ENCODE measurements around the gene PDZRN4.

PDZRN4 gene

GRCh38 chr12:41466300-41466699 lies 278.2 kb downstream of the PDZRN4 start:
- H3K36me3 Mint-ChIP-seq = no peaks in the 10 kb centered on the region
- no peak overlapping the region for H3K4me3 Mint-ChIP-seq
- DNase-seq (ENCODE audit: low spot score in 2 of 2) = no peak
- no peaks in the 10 kb centered on the region for H3K9me3 Mint-ChIP-seq
- H3K4me1 Mint-ChIP-seq = no peaks in the 10 kb centered on the region
- no peak overlapping the region for H3K27ac Mint-ChIP-seq
- no peak for ATAC-seq

- Mint-ChIP-seq H3K36me3 (no peaks in the 10 kb centered on the region), H3K9me3 (no peaks in the 10 kb centered on the region), H3K27ac (no peak overlapping the region), H3K4me3 (no peak overlapping the region), H3K4me1 (no peaks in the 10 kb centered on the region)
- no peak for DNase-seq (ENCODE audit: low spot score in 2 of 2)
- ATAC-seq = no peak
Measured at GRCh38 chr12:41466802-41467201, 278.7 kb downstream of the PDZRN4 start.

GRCh38 chr12:41467591-41468325 lies 279.6 kb downstream of the PDZRN4 start:
- Mint-ChIP-seq H3K4me1 (no peaks in the 10 kb centered on the region), H3K36me3 (no peaks in the 10 kb centered on the region), H3K27ac (no peak overlapping the region), H3K4me3 (no peak overlapping the region), H3K9me3 (no peaks in the 10 kb centered on the region)
- DNase-seq (ENCODE audit: low spot score in 2 of 2) (no peak), ATAC-seq (no peak)

DNA sequence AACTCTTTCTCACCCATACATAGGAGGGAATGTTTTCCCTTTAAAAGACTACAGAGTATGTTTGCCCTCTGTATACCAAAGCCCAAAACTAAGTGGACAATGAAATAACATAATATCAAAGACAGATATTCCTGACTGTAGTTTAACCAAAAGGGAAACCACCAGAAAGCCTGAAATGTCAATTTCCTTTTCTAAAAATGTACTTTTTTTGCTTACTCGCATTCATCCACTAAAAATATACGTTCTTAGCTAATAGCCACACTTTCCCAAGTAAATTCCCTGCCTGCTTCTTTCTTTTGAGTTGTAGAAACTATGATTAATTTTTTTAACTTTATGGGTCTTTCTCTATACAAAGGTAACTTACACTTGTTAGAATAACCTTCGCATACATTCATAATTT lies 280.2 kb downstream of the PDZRN4 start:
- ATAC-seq (no peak), DNase-seq (ENCODE audit: low spot score in 2 of 2) (no peak)
- Mint-ChIP-seq H3K4me1 (no peaks in the 10 kb centered on the region), H3K4me3 (no peak overlapping the region), H3K36me3 (no peaks in the 10 kb centered on the region), H3K27ac (no peak overlapping the region), H3K9me3 (no peaks in the 10 kb centered on the region)

- no peak overlapping the region for H3K4me3 Mint-ChIP-seq
- ATAC-seq (no peak), DNase-seq (ENCODE audit: low spot score in 2 of 2) (no peak)
- no peak overlapping the region for H3K27ac Mint-ChIP-seq
- H3K4me1 Mint-ChIP-seq = no peaks in the 10 kb centered on the region
- no peaks in the 10 kb centered on the region for H3K36me3 Mint-ChIP-seq
- H3K9me3 Mint-ChIP-seq = no peaks in the 10 kb centered on the region
Measured at GRCh38 chr12:41468756-41469155, 280.6 kb downstream of the PDZRN4 start.

- Mint-ChIP-seq H3K27ac (no peak overlapping the region), H3K36me3 (no peaks in the 10 kb centered on the region), H3K4me1 (no peaks in the 10 kb centered on the region), H3K4me3 (no peak overlapping the region), H3K9me3 (no peaks in the 10 kb centered on the region)
- ATAC-seq (no peak), DNase-seq (ENCODE audit: low spot score in 2 of 2) (no peak)
Measured at GRCh38 chr12:41473441-41473840, 285.3 kb downstream of the PDZRN4 start.

GRCh38 chr12:41474001-41474400 lies 285.9 kb downstream of the PDZRN4 start:
- Mint-ChIP-seq H3K36me3 (no peaks in the 10 kb centered on the region), H3K27ac (no peak overlapping the region), H3K4me1 (no peaks in the 10 kb centered on the region), H3K9me3 (no peaks in the 10 kb centered on the region), H3K4me3 (no peak overlapping the region)
- DNase-seq (ENCODE audit: low spot score in 2 of 2) (no peak), ATAC-seq (no peak)

- no peak for ATAC-seq
- H3K9me3 Mint-ChIP-seq = peaks cover 3% of the 10 kb centered on the region
Measured at GRCh38 chr12:41476499-41477439, 288.6 kb downstream of the PDZRN4 start.

GRCh38 chr12:41479426-41479825 lies 291.3 kb downstream of the PDZRN4 start:
- Mint-ChIP-seq H3K9me3 (peaks cover 3% of the 10 kb centered on the region), H3K36me3 (no peaks in the 10 kb centered on the region), H3K4me3 (no peak overlapping the region), H3K4me1 (no peaks in the 10 kb centered on the region), H3K27ac (no peak overlapping the region)
- ATAC-seq (no peak), DNase-seq (ENCODE audit: low spot score in 2 of 2) (no peak)

More at GRCh38 chr12:41476499-41477439, 288.6 kb downstream of the PDZRN4 start:
- H3K36me3 Mint-ChIP-seq = no peaks in the 10 kb centered on the region
- no peak for DNase-seq (ENCODE audit: low spot score in 2 of 2)
- H3K4me3 Mint-ChIP-seq = no peak overlapping the region
- H3K27ac Mint-ChIP-seq = no peak overlapping the region
- no peaks in the 10 kb centered on the region for H3K4me1 Mint-ChIP-seq

GRCh38 chr12:41485203-41485602 lies 297.1 kb downstream of the PDZRN4 start:
- no peak for DNase-seq (ENCODE audit: low spot score in 2 of 2)
- ATAC-seq = no peak
- no peaks in the 10 kb centered on the region for H3K36me3 Mint-ChIP-seq
- peaks cover 3% of the 10 kb centered on the region for H3K9me3 Mint-ChIP-seq
- no peak overlapping the region for H3K4me3 Mint-ChIP-seq
- no peaks in the 10 kb centered on the region for H3K4me1 Mint-ChIP-seq
- H3K27ac Mint-ChIP-seq = no peak overlapping the region

GRCh38 chr12:41486718-41487117 lies 298.6 kb downstream of the PDZRN4 start:
- Mint-ChIP-seq H3K9me3 (no peaks in the 10 kb centered on the region), H3K36me3 (no peaks in the 10 kb centered on the region), H3K4me3 (no peak overlapping the region), H3K4me1 (no peaks in the 10 kb centered on the region), H3K27ac (no peak overlapping the region)
- no peak for ATAC-seq
- DNase-seq (ENCODE audit: low spot score in 2 of 2) = no peak

- peak; percentile 34 for ATAC-seq
Measured at GRCh38 chr12:41496009-41496408, 307.9 kb downstream of the PDZRN4 start.

DNA sequence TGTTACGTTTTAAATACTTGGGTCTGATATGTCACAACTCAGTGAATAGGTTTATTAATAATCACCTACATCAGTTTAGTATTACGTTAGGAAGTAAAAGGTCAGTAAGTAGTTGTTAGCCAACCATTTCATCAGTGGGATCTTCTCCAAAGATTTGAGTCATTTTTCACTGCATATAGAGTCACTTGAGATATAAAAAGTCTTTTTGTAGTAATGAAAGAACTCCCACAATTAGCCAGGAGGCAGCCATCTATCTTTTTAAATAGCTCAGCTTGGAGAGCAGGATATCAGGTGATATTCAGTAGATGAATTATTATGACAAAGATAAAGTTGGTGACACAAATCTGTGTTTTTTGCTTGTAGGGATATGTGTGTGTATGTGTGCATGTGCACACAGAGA lies 309.3 kb downstream of the PDZRN4 start:
- Mint-ChIP-seq H3K27ac (no peak overlapping the region), H3K4me1 (no peaks in the 10 kb centered on the region), H3K4me3 (no peak overlapping the region), H3K36me3 (no peaks in the 10 kb centered on the region), H3K9me3 (peaks cover 2% of the 10 kb centered on the region)
- DNase-seq (ENCODE audit: low spot score in 2 of 2) (no peak), ATAC-seq (no peak)

More at GRCh38 chr12:41496009-41496408, 307.9 kb downstream of the PDZRN4 start:
- Mint-ChIP-seq H3K36me3 (no peaks in the 10 kb centered on the region), H3K27ac (no peak overlapping the region), H3K4me1 (no peaks in the 10 kb centered on the region), H3K4me3 (no peak overlapping the region), H3K9me3 (peaks cover 2% of the 10 kb centered on the region)
- DNase-seq (ENCODE audit: low spot score in 2 of 2) = no peak

- Mint-ChIP-seq H3K27ac (no peak overlapping the region), H3K9me3 (no peaks in the 10 kb centered on the region), H3K4me1 (no peaks in the 10 kb centered on the region), H3K4me3 (no peak overlapping the region), H3K36me3 (no peaks in the 10 kb centered on the region)
- DNase-seq (ENCODE audit: low spot score in 2 of 2) (no peak), ATAC-seq (no peak)
Measured at GRCh38 chr12:41504976-41505375, 316.9 kb downstream of the PDZRN4 start.

GRCh38 chr12:41507286-41507685 lies 319.2 kb downstream of the PDZRN4 start:
- DNase-seq (ENCODE audit: low spot score in 2 of 2) = no peak
- no peak overlapping the region for H3K4me3 Mint-ChIP-seq
- H3K27ac Mint-ChIP-seq = no peak overlapping the region
- no peaks in the 10 kb centered on the region for H3K36me3 Mint-ChIP-seq
- H3K4me1 Mint-ChIP-seq = no peaks in the 10 kb centered on the region
- no peak for ATAC-seq
- H3K9me3 Mint-ChIP-seq = no peaks in the 10 kb centered on the region
